Endometrial microvascular endothelial cells (primary cell): ENCODE results near the gene DPEP2NB. TPM values are rescaled to one million over a fixed set of nuclear protein-coding genes. Genes with fewer than 3 reads are reported as not detected.
"Not testable (repeated sequence)": the region's sequence is repeated elsewhere in the genome, so short reads cannot be mapped to it uniquely, and the experiment has no call there.

Experiments
- in situ Hi-C: cut with HindIII; loops from 2 replicates; pipeline ENCODE4 v1.10.0; 2017; ENCODE audit warnings: low sequenced_read_pairs, low pct_unique_long_range_greater_than_20kb; ENCODE audit errors: inconsistent ontology term
- total RNA-seq: library from RNA; depleted of rRNA; stranded (reverse); fragments of >200 nt; gene quantifications from one replicate; pipeline ENCODE4 v1.2.3, GENCODE V29; 2015; ENCODE audit errors: inconsistent ontology term

DPEP2NB gene
- not detected for total RNA-seq

GRCh38 chr16:68015681-68016080, at the start of gene DPEP2NB:
Gene DPEP2NB, minus strand, starts transcription at chr16:68015911. Its CDS starts 141 bp downstream, at chr16:68015770.
- in situ Hi-C loops = loop anchor here (25.0 kb wide), 1 partner anchor 128 kb away; the partner anchor contains the start of genes NRN1L and PSKH1

DNA sequence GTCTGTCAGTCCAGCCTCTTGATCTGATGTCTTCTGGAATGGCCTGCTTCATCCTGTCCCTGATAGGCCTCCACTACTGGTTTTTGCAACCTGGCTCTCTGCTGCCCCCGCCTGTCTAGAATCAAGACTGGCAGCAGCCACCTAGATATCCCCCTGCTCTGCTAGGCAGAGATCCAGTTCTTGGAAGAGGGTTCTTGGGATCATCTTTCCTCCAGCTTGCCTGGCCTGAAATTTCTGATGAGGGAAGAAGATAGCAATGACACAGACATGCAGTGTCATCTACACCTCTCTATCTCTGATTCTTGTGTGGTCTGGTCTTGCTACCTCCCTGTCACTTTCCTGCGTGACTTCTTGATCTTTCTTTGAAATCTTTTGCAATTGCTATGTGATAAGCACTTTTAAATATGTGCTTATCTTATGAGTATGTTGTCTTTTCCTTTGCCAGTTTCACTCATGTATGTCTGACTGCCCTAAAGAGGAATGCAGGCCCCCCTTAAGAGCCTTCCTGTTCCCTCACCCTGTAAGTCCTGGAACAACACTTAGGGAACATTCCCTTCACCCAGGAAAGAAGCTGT, 49.2 kb upstream of the DPEP2NB start:
- in situ Hi-C loops = no loop called here

DNA sequence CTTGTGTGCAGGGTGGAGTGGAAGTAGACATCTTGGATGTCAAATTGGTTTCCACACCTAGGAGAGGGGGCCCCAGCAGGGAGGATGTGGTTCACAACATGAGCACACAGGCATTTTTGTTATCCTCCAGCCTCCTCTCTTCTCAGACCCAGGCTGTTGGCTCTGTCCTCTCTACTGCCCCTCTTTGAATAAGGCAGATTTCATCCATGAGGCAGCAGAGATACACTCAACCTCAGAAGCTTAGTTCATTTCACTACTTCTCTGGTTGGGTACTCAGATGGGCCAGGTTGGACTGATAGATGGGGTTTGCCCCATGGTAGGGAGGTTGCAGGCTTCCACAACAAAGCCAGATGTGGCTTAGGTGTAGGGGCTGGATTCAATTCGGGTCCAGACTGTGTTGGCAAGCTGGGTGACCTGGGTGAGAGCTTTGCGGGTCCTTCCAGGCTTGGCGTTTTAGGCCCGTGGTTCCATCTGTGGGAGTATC, 47.2 kb upstream of the DPEP2NB start:
- in situ Hi-C loops = no loop called here

GRCh38 chr16:68061396-68061795, 45.7 kb upstream of the DPEP2NB start:
- in situ Hi-C loops = no loop called here

GRCh38 chr16:68059804-68060203, 44.1 kb upstream of the DPEP2NB start:
- in situ Hi-C loops = no loop called here

DNA sequence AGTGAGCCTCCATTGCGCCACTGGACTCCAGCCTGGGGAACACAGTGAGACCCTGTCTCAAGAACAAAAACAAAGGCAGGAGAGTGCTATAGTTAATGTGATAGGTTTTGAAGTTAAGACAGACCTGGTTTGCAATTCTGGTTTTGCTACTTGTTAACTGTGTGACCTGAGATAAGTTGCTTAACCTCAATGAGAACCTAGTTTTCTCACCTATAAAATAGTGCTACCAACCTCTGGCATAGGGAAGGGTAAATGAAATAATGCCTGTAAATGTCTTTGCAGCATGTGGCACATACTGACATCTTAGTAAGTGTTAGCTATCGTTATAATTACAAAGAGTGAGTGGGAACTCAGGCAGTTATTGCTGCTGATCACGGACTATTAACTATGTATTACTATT, 39.7 kb upstream of the DPEP2NB start:
- in situ Hi-C loops = no loop called here

GRCh38 chr16:68049449-68049848, 33.7 kb upstream of the DPEP2NB start:
- in situ Hi-C loops = no loop called here

DNA sequence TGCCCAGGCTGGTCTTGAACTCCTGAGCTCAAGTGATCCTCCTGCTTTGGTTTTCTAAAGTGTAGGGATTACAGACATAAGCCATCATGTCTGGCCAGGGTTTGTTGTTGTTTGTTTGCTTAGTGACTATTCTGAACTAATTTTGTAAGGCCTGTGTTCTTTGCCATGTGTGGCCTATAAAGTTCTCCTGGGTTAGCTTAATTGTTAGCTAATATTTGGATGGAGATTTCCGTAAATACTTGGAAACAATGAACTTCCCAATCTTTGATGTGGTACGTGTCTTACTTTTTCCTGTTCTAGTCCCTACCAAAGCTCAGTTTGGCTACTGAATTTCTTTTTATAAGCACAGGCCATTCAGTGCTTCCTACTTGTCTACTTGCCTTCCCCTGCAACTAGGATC, 32.3 kb upstream of the DPEP2NB start:
- in situ Hi-C loops = no loop called here

GRCh38 chr16:68046106-68046505, 30.4 kb upstream of the DPEP2NB start:
- in situ Hi-C loops = no loop called here

GRCh38 chr16:68041783-68042182, 26.1 kb upstream of the DPEP2NB start:
- in situ Hi-C loops = no loop called here

GRCh38 chr16:68040506-68041288, 25.0 kb upstream of the DPEP2NB start:
- in situ Hi-C loops = no loop called here

- in situ Hi-C loops = no loop called here
These were observed 22.3 kb upstream of the DPEP2NB start for GRCh38 chr16:68037841-68038597.

- in situ Hi-C loops = no loop called here
These were observed 19.5 kb upstream of the DPEP2NB start for GRCh38 chr16:68035227-68035626.

GRCh38 chr16:68033101-68033500, 17.4 kb upstream of the DPEP2NB start:
- in situ Hi-C loops = no loop called here

- in situ Hi-C loops = no loop called here
These were observed 16.2 kb upstream of the DPEP2NB start for GRCh38 chr16:68031951-68032350.

DNA sequence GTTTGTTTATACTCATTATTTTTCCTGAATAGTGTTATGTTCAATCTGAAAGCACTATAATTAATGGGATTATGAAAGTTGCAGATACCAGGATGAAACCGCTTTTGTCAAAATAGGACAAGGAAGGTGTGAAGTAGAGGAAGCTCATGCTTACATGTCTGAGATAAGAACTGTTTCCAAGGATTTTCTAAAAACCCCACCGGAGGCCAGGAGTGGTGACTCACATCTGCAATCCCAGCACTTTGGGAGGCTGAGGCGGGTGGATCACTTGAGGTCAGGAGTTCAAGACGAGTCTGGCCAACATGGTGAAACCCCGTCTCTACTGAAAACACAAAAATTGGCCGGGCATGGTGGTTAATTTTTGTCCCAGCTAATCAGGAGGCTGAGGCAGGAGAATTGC, 14.4 kb upstream of the DPEP2NB start:
- in situ Hi-C loops = not testable (repeated sequence)

- in situ Hi-C loops = no loop called here
These were observed 13.3 kb upstream of the DPEP2NB start for GRCh38 chr16:68028996-68029395.

- in situ Hi-C loops = loop anchor here (25.0 kb wide), 1 partner anchor 136 kb away; the partner anchor contains the start of genes NRN1L and PSKH1
These were observed 7.2 kb upstream of the DPEP2NB start, which contains the start of the genes DDX28 and DUS2 for GRCh38 chr16:68022728-68023537. Gene DDX28, minus strand, starts transcription at chr16:68023232. Its CDS starts 30 bp downstream, at chr16:68023202. Gene DUS2, plus strand, starts transcription at chr16:68023284. Its CDS starts 14,740 bp downstream, at chr16:68038024.
